Erythroblast (primary cell): ENCODE data around the gene SMAD9.

ENCODE experiments used
- GATA1 ChIP-seq: IDR thresholded peaks from 2 replicates; pipeline ENCODE4 v1.6.1; 2011; ENCODE audit warnings: low read depth, mild to moderate bottlenecking, control low read depth, low read length, moderate library complexity
- POLR2A ChIP-seq: IDR thresholded peaks from 2 replicates; pipeline ENCODE4 v1.6.1; 2011; ENCODE audit warnings: mild to moderate bottlenecking, low read length

DNA sequence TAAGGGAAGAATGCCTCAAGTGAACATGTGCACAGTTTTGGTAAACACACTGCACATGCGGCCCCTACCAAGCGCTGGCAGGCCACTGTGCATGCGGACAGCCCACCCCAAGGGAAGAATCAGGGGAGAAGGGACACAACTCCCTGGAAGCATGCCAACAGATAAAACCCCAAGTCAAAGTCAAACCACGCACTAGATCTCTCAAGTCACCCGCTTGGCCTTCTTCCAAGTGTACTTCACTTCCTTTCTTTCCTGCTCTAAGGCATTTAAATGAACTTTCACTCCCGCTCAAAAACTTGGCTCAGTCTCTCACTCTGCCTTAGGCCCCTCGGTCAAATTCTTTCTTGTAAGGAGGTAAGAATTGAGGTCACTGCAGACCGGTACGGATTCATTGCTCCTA lies 105.6 kb downstream of the SMAD9 start:
- TF ChIP-seq POLR2A (no peak), GATA1 (no peak)
